Vagina (tissue), 2 donors: ENCODE results near the gene ZNF641. TPM values are rescaled to one million over a fixed set of nuclear protein-coding genes. Genes with fewer than 3 reads are reported as not detected.

Source experiments
- DNase-seq, 2 donors: peaks; one replicate each; pipeline ENCODE4 v3.0.0-alpha.2; 2017; ENCODE audit errors: extremely low spot score in 2 of 2
- H3K27ac ChIP-seq: fragments of 200-600 bp; sonication (generic); one replicate; pipeline ENCODE4 v1.5.1; 2019
- H3K27me3 ChIP-seq: fragments of 200-600 bp; sonication (generic); one replicate; pipeline ENCODE4 v1.5.1; 2019
- H3K36me3 ChIP-seq, 2 donors: fragments of 200-600 bp; sonication (generic); one replicate each; pipeline ENCODE4 v1.5.1; 2017 to 2019
- H3K4me1 ChIP-seq: fragments of 200-600 bp; sonication (generic); one replicate; pipeline ENCODE4 v1.5.1; 2019
- H3K4me3 ChIP-seq, 2 donors: fragments of 200-600 bp; sonication (generic); 1 replicate in 1 of 2; 2 replicates in 1 of 2; pipeline ENCODE4 v1.5.1; 2016 to 2019
- H3K9me3 ChIP-seq: fragments of 200-600 bp; sonication (generic); one replicate; pipeline ENCODE4 v1.5.1; 2019
- POLR2A ChIP-seq, 2 donors: fragments of 450-650 bp; IDR thresholded peaks; one replicate each; pipeline ENCODE4 v1.6.1; 2017; ENCODE audit warnings: antibody characterized with exemption in 2 of 2, mild to moderate bottlenecking in 2 of 2, moderate library complexity in 2 of 2
- POLR2AphosphoS5 ChIP-seq, 2 donors: sonication (generic); formaldehyde crosslinking; IDR thresholded peaks; one replicate each; pipeline ENCODE4 v1.9.0; 2017; ENCODE audit warnings: antibody characterized with exemption in 2 of 2, mild to moderate bottlenecking in 2 of 2, low read depth in 1 of 2; ENCODE audit not compliant: insufficient read depth in 1 of 2
- intact Hi-C: fragments of 100-400 bp; cut with DNase I; formaldehyde crosslinking; loops from one replicate; pipeline ENCODE4 v1.15.1; 2023
- total RNA-seq: library from RNA; depleted of rRNA; stranded (reverse); fragments of >200 nt; gene quantifications from one replicate; pipeline ENCODE4 v1.2.3, GENCODE V29; 2016
- TF ChIP-seq, protein P1 (sequence below), 3 experiments: fragments of 450-650 bp in 2 of 3; fragments of 200-600 bp in 1 of 3; sonication (generic) in 1 of 3; IDR thresholded peaks; one replicate each; pipeline ENCODE4 v1.5.1; 2017 to 2019; ENCODE audit warnings: antibody characterized with exemption in 3 of 3, mild to moderate bottlenecking in 2 of 3, moderate library complexity in 2 of 3

Gene ZNF641
- total RNA-seq, 1 donor from 2014 or later: 15.5 TPM

DNA sequence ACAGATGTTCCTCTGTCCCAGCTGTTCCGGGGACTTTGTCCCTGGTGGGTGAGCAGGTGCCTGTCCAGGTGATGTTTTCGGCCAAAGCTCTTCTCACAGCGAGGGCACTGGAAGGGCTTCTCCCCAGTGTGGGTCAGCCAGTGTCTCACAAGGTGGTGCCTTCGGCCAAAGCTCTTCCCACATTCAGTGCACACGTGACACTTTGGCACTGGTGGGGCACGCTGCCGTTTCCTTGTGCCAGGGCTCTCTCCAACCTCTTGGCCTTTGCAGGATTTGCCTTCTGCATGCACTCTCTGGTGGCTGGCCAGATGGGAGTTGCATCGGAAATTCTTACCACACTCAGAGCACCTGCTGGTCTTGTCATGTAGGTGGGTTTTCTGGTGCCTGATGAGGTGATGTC, 7.7 kb downstream of the ZNF641 start:
- DNase-seq: peak in 1 of 2 donors; percentile 67
- peaks cover 0 to 61% of the 10 kb centered on the region in 2 donors for H3K36me3 ChIP-seq
- intact Hi-C loops: no loop called here

DNA sequence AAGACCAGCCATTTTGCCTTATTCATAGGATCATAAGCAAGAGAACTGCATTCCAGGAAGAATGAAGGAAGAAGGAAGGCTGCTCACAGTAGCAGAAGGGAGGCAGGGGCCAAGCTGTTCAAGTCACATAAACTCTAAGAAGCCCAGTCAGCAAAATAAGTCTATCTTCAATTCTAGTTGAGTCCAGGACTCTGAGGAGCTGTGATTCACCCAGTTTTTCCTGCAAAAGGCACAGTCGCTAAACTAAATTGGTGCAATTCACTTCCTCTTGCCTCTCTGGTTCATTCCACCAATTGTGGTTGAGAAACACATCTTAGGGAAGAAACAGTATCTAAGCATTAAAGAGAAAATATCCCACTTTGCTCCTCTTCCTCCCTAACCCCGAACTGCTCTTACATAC, 9.8 kb downstream of the ZNF641 start:
- peaks cover 0 to 41% of the 10 kb centered on the region in 2 donors for H3K36me3 ChIP-seq
- no peak for DNase-seq
- TF ChIP-seq, protein P1, sequence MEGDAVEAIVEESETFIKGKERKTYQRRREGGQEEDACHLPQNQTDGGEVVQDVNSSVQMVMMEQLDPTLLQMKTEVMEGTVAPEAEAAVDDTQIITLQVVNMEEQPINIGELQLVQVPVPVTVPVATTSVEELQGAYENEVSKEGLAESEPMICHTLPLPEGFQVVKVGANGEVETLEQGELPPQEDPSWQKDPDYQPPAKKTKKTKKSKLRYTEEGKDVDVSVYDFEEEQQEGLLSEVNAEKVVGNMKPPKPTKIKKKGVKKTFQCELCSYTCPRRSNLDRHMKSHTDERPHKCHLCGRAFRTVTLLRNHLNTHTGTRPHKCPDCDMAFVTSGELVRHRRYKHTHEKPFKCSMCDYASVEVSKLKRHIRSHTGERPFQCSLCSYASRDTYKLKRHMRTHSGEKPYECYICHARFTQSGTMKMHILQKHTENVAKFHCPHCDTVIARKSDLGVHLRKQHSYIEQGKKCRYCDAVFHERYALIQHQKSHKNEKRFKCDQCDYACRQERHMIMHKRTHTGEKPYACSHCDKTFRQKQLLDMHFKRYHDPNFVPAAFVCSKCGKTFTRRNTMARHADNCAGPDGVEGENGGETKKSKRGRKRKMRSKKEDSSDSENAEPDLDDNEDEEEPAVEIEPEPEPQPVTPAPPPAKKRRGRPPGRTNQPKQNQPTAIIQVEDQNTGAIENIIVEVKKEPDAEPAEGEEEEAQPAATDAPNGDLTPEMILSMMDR (IDR thresholded peaks at IDR 0.05): no peak
- TF ChIP-seq POLR2AphosphoS5 (IDR thresholded peaks at IDR 0.05; ENCODE audit: insufficient read depth in 1 of 2, low read depth in 1 of 2) (no peak), POLR2A (IDR thresholded peaks at IDR 0.05) (no peak)
- H3K27me3 ChIP-seq: no peaks in the 10 kb centered on the region
- H3K4me3 ChIP-seq: no peak overlapping the region
- H3K4me1 ChIP-seq: no peaks in the 10 kb centered on the region
- no peaks in the 10 kb centered on the region for H3K9me3 ChIP-seq
- no peak overlapping the region for H3K27ac ChIP-seq
- intact Hi-C loops: no loop called here

More for the DNA sequence above, 7.7 kb downstream of the ZNF641 start:
- no peaks in the 10 kb centered on the region for H3K4me1 ChIP-seq
- no peaks in the 10 kb centered on the region for H3K27me3 ChIP-seq
- TF ChIP-seq, protein P1 (IDR thresholded peaks at IDR 0.05): no peak
- TF ChIP-seq POLR2AphosphoS5 (IDR thresholded peaks at IDR 0.05; ENCODE audit: insufficient read depth in 1 of 2, low read depth in 1 of 2) (no peak), POLR2A (IDR thresholded peaks at IDR 0.05) (no peak)
- no peak overlapping the region for H3K27ac ChIP-seq
- no peak overlapping the region for H3K4me3 ChIP-seq
- H3K9me3 ChIP-seq: no peaks in the 10 kb centered on the region

DNA sequence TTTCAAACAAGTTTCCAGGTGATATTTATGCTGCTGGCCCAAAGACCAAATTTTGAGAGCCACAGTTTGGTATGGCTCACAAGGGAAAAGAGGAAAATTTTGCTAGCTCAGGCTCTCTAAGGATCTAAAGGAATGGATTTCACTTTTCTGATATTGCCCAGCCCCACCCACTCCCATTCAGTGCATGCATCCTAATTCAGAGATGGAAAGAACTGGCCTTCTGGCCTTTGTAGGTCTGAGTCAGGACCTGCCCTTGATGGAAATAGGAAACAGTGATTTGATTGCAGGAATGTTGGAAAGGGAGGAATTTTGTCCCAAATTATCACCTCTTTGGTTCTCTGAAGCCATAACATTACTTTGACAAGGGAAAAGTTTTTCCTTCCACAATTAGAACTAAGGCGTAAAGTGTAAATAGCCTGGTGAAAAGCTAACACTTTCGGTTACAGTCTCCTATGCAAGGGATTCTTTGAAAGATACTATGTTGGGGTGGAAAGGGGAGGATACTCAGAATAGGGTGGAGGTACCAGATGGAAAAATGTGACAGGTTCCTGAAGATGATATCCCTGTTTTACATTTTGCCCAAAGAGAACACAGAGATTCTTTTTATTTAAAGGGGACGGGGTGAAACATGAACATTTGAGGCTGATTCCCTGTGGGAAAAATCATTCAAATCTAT, 11.1 kb downstream of the ZNF641 start:
- Histone ChIP-seq H3K9me3 (no peaks in the 10 kb centered on the region), H3K27ac (no peak overlapping the region), H3K36me3 (peaks cover 0 to 28% of the 10 kb centered on the region in 2 donors), H3K4me1 (no peaks in the 10 kb centered on the region), H3K27me3 (no peaks in the 10 kb centered on the region), H3K4me3 (no peak overlapping the region)
- DNase-seq: peak in 1 of 2 donors; percentile 2
- intact Hi-C loops: no loop called here
- TF ChIP-seq POLR2A (IDR thresholded peaks at IDR 0.05) (no peak), POLR2AphosphoS5 (IDR thresholded peaks at IDR 0.05; ENCODE audit: insufficient read depth in 1 of 2, low read depth in 1 of 2) (no peak)
- TF ChIP-seq, protein P1 (IDR thresholded peaks at IDR 0.05): no peak

DNA sequence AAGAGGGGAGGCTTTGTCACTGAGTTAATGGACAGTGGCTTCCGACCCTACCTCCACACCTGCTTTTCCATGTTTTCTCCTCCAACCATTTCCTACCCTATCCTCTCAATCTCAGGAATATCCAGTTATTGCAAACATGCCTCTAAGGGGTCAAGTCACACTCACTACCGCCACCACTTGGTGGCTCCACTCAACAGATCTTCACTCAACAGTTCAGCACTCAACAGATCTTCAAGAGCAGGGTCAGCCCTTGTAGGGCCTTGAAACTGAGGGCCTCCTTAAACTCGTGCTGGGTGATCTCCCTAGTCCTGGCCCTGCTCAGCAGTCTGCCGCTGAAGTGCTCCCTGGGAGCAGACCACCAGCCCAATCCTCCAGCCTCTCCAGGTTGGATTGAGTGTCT, 14.2 kb downstream of the ZNF641 start:
- intact Hi-C loops: no loop called here
- H3K27me3 ChIP-seq: no peaks in the 10 kb centered on the region
- TF ChIP-seq POLR2AphosphoS5 (IDR thresholded peaks at IDR 0.05; ENCODE audit: insufficient read depth in 1 of 2, low read depth in 1 of 2) (no peak), POLR2A (IDR thresholded peaks at IDR 0.05) (no peak)
- TF ChIP-seq, protein P1 (IDR thresholded peaks at IDR 0.05): no peak
- no peak for DNase-seq
- H3K4me3 ChIP-seq: no peak overlapping the region
- H3K27ac ChIP-seq: no peak overlapping the region
- H3K9me3 ChIP-seq: no peaks in the 10 kb centered on the region
- no peaks in the 10 kb centered on the region for H3K36me3 ChIP-seq
- H3K4me1 ChIP-seq: no peaks in the 10 kb centered on the region

DNA sequence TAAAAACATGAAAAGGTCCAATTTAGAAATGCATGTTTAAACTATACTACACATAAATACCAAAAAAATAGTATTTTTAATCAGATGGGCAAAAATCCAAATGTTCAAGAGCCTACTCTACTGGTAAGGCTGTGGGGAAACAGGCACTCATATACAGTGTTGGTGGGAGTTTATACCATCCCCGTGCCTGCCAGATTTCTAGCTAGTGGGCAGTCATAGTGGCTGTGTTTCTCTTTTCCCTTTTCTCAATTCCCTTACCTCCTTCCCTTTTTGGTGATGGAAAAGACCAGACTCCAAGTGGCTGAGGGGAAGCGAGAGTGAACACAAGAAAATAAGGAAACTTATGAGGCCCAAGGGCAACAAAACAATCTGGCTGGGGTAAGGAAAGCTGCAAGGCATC, 14.7 kb downstream of the ZNF641 start:
- Histone ChIP-seq H3K4me1 (no peaks in the 10 kb centered on the region), H3K27ac (no peak overlapping the region), H3K9me3 (no peaks in the 10 kb centered on the region), H3K36me3 (no peaks in the 10 kb centered on the region), H3K27me3 (no peaks in the 10 kb centered on the region), H3K4me3 (no peak overlapping the region)
- no peak for DNase-seq
- intact Hi-C loops: no loop called here
- TF ChIP-seq, protein P1 (IDR thresholded peaks at IDR 0.05): no peak
- TF ChIP-seq POLR2A (IDR thresholded peaks at IDR 0.05) (no peak), POLR2AphosphoS5 (IDR thresholded peaks at IDR 0.05; ENCODE audit: insufficient read depth in 1 of 2, low read depth in 1 of 2) (no peak)
